ENCODE measurements around the gene DCANP1.

The DCANP1 gene

GRCh38 chr5:135456238-135457099 is 9.3 kb upstream of the DCANP1 start:
- Mint-ChIP-seq H3K36me3 (no peaks in the 10 kb centered on the region), H3K4me3 (no peak overlapping the region), H3K9me3 (no peaks in the 10 kb centered on the region), H3K27ac (no peak overlapping the region), H3K27me3 (peaks cover 15% of the 10 kb centered on the region), H3K4me1 (no peaks in the 10 kb centered on the region)
- DNase-seq (ENCODE audit: low spot score in 2 of 2) (no peak), ATAC-seq (ENCODE audit: low read depth) (no peak)

- Mint-ChIP-seq H3K4me1 (no peaks in the 10 kb centered on the region), H3K9me3 (no peaks in the 10 kb centered on the region), H3K27ac (no peak overlapping the region), H3K4me3 (no peak overlapping the region), H3K27me3 (peaks cover 16% of the 10 kb centered on the region), H3K36me3 (no peaks in the 10 kb centered on the region)
- DNase-seq (ENCODE audit: low spot score in 2 of 2): no peak
- ATAC-seq (ENCODE audit: low read depth): no peak
Observed at GRCh38 chr5:135455876-135456237, 8.7 kb upstream of the DCANP1 start.

- H3K4me1 Mint-ChIP-seq: no peaks in the 10 kb centered on the region
- H3K9me3 Mint-ChIP-seq: no peaks in the 10 kb centered on the region
- DNase-seq (ENCODE audit: low spot score in 2 of 2) (no peak), ATAC-seq (ENCODE audit: low read depth) (no peak)
- no peaks in the 10 kb centered on the region for H3K36me3 Mint-ChIP-seq
- no peak overlapping the region for H3K27ac Mint-ChIP-seq
- no peak overlapping the region for H3K4me3 Mint-ChIP-seq
- peaks cover 15% of the 10 kb centered on the region for H3K27me3 Mint-ChIP-seq
Observed at GRCh38 chr5:135454946-135455345, 7.8 kb upstream of the DCANP1 start.

- no peaks in the 10 kb centered on the region for H3K4me1 Mint-ChIP-seq
- ATAC-seq (ENCODE audit: low read depth): no peak
- H3K4me3 Mint-ChIP-seq: no peak overlapping the region
- H3K36me3 Mint-ChIP-seq: no peaks in the 10 kb centered on the region
- peaks cover 17% of the 10 kb centered on the region for H3K27me3 Mint-ChIP-seq
- no peak for DNase-seq (ENCODE audit: low spot score in 2 of 2)
- H3K9me3 Mint-ChIP-seq: no peaks in the 10 kb centered on the region
- no peak overlapping the region for H3K27ac Mint-ChIP-seq
Observed at GRCh38 chr5:135453613-135454012, 6.5 kb upstream of the DCANP1 start.

- no peaks in the 10 kb centered on the region for H3K4me1 Mint-ChIP-seq
- no peaks in the 10 kb centered on the region for H3K9me3 Mint-ChIP-seq
- peaks cover 18% of the 10 kb centered on the region for H3K27me3 Mint-ChIP-seq
- no peaks in the 10 kb centered on the region for H3K36me3 Mint-ChIP-seq
- H3K27ac Mint-ChIP-seq: no peak within 1 kb of the TSS
- H3K4me3 Mint-ChIP-seq: no peak within 1 kb of the TSS
- DNase-seq (ENCODE audit: low spot score in 2 of 2) (no peak), ATAC-seq (ENCODE audit: low read depth) (no peak)
Observed at GRCh38 chr5:135452321-135453030, 5.3 kb upstream of the DCANP1 start, which contains the start of gene TIFAB. TIFAB (minus strand) TSS chr5:135452351; CDS start chr5:135449939, 2,412 bp downstream.

- ATAC-seq (ENCODE audit: low read depth) (no peak), DNase-seq (ENCODE audit: low spot score in 2 of 2) (no peak)
- H3K4me3 Mint-ChIP-seq: no peak overlapping the region
- H3K4me1 Mint-ChIP-seq: no peaks in the 10 kb centered on the region
- H3K36me3 Mint-ChIP-seq: no peaks in the 10 kb centered on the region
- peaks cover 24% of the 10 kb centered on the region for H3K27me3 Mint-ChIP-seq
- no peaks in the 10 kb centered on the region for H3K9me3 Mint-ChIP-seq
- H3K27ac Mint-ChIP-seq: no peak overlapping the region
Observed at GRCh38 chr5:135451581-135452320, 4.6 kb upstream of the DCANP1 start.

GRCh38 chr5:135450952-135451351 is 3.8 kb upstream of the DCANP1 start:
- Mint-ChIP-seq H3K36me3 (no peaks in the 10 kb centered on the region), H3K4me3 (no peak overlapping the region), H3K27me3 (peaks cover 20% of the 10 kb centered on the region), H3K27ac (no peak overlapping the region), H3K4me1 (no peaks in the 10 kb centered on the region), H3K9me3 (no peaks in the 10 kb centered on the region)
- DNase-seq (ENCODE audit: low spot score in 2 of 2) (no peak), ATAC-seq (ENCODE audit: low read depth) (no peak)

GRCh38 chr5:135450336-135450735 is 3.2 kb upstream of the DCANP1 start:
- ATAC-seq (ENCODE audit: low read depth): no peak

GRCh38 chr5:135449644-135450043 is 2.5 kb upstream of the DCANP1 start:
- DNase-seq (ENCODE audit: low spot score in 2 of 2): no peak
- ATAC-seq (ENCODE audit: low read depth): no peak
- H3K4me1 Mint-ChIP-seq: no peaks in the 10 kb centered on the region
- no peaks in the 10 kb centered on the region for H3K9me3 Mint-ChIP-seq
- peaks cover 20% of the 10 kb centered on the region for H3K27me3 Mint-ChIP-seq
- H3K36me3 Mint-ChIP-seq: no peaks in the 10 kb centered on the region
- H3K27ac Mint-ChIP-seq: no peak overlapping the region
- no peak overlapping the region for H3K4me3 Mint-ChIP-seq

More at GRCh38 chr5:135450336-135450735, 3.2 kb upstream of the DCANP1 start:
- Mint-ChIP-seq H3K4me3 (no peak overlapping the region), H3K9me3 (no peaks in the 10 kb centered on the region), H3K36me3 (no peaks in the 10 kb centered on the region), H3K27ac (no peak overlapping the region), H3K4me1 (no peaks in the 10 kb centered on the region), H3K27me3 (peaks cover 20% of the 10 kb centered on the region)
- DNase-seq (ENCODE audit: low spot score in 2 of 2): no peak

GRCh38 chr5:135448791-135449507 is 1.8 kb upstream of the DCANP1 start:
- Mint-ChIP-seq H3K4me1 (no peaks in the 10 kb centered on the region), H3K4me3 (no peak overlapping the region), H3K27ac (no peak overlapping the region), H3K9me3 (no peaks in the 10 kb centered on the region), H3K27me3 (peaks cover 25% of the 10 kb centered on the region), H3K36me3 (no peaks in the 10 kb centered on the region)
- ATAC-seq (ENCODE audit: low read depth) (no peak), DNase-seq (ENCODE audit: low spot score in 2 of 2) (no peak)

GRCh38 chr5:135448071-135448739 is 1.1 kb upstream of the DCANP1 start:
- peaks cover 26% of the 10 kb centered on the region for H3K27me3 Mint-ChIP-seq
- H3K4me3 Mint-ChIP-seq: no peak overlapping the region
- DNase-seq (ENCODE audit: low spot score in 2 of 2): no peak
- H3K9me3 Mint-ChIP-seq: no peaks in the 10 kb centered on the region
- H3K27ac Mint-ChIP-seq: no peak overlapping the region
- no peak for ATAC-seq (ENCODE audit: low read depth)
- H3K4me1 Mint-ChIP-seq: no peaks in the 10 kb centered on the region
- H3K36me3 Mint-ChIP-seq: no peaks in the 10 kb centered on the region

- no peaks in the 10 kb centered on the region for H3K9me3 Mint-ChIP-seq
- H3K27me3 Mint-ChIP-seq: peaks cover 30% of the 10 kb centered on the region
- H3K36me3 Mint-ChIP-seq: no peaks in the 10 kb centered on the region
- no peaks in the 10 kb centered on the region for H3K4me1 Mint-ChIP-seq
- H3K27ac Mint-ChIP-seq: no peak overlapping the region
- no peak for ATAC-seq (ENCODE audit: low read depth)
- no peak for DNase-seq (ENCODE audit: low spot score in 2 of 2)
- no peak overlapping the region for H3K4me3 Mint-ChIP-seq
Observed at GRCh38 chr5:135446615-135447014, 533 bp downstream of the DCANP1 start.

GRCh38 chr5:135446206-135446605 is 942 bp downstream of the DCANP1 start:
- no peak overlapping the region for H3K27ac Mint-ChIP-seq
- DNase-seq (ENCODE audit: low spot score in 2 of 2): no peak
- H3K27me3 Mint-ChIP-seq: peaks cover 31% of the 10 kb centered on the region
- no peaks in the 10 kb centered on the region for H3K36me3 Mint-ChIP-seq
- peaks cover under 1% of the 10 kb centered on the region for H3K4me1 Mint-ChIP-seq
- ATAC-seq (ENCODE audit: low read depth): no peak
- H3K9me3 Mint-ChIP-seq: no peaks in the 10 kb centered on the region
- no peak overlapping the region for H3K4me3 Mint-ChIP-seq
